CD4-positive, alpha-beta T cell treated with Interferon alpha-2 for 1 hour (primary cell): ENCODE measurements around the gene CD14.
"Not testable (repeated sequence)": the region's sequence is repeated elsewhere in the genome, so short reads cannot be mapped to it uniquely, and the experiment has no call there.

ENCODE experiments used
- DNase-seq, 2 donors: peaks; one replicate each; pipeline ENCODE4 v3.0.0-alpha.2; 2020 to 2022

Gene CD14

GRCh38 chr5:140633021-140633471, at the start of gene CD14:
Gene CD14 (minus strand): TSS chr5:140633175. CDS start chr5:140633071, 104 bp downstream.
- peak; percentile 14 to 72 for DNase-seq

- no peak for DNase-seq
These were observed 46.0 kb upstream of the CD14 start for GRCh38 chr5:140678993-140679392.

GRCh38 chr5:140677947-140678346, 45.0 kb upstream of the CD14 start:
- DNase-seq = no peak

GRCh38 chr5:140674629-140675028, 41.7 kb upstream of the CD14 start:
- no peak for DNase-seq

GRCh38 chr5:140674211-140674610, 41.2 kb upstream of the CD14 start:
- DNase-seq = no peak

GRCh38 chr5:140673187-140673976, 40.4 kb upstream of the CD14 start, which contains the start of gene DND1:
Gene DND1 (minus strand): TSS chr5:140673576. CDS start chr5:140673542, 34 bp downstream.
- no peak for DNase-seq

GRCh38 chr5:140672455-140673186, 39.6 kb upstream of the CD14 start:
- peak; percentile 6 to 17 for DNase-seq

- no peak for DNase-seq
These were observed 38.6 kb upstream of the CD14 start for GRCh38 chr5:140671472-140672125.

- not testable (repeated sequence) for DNase-seq
These were observed 38.1 kb upstream of the CD14 start for GRCh38 chr5:140671035-140671434.

GRCh38 chr5:140664359-140665119, 31.6 kb upstream of the CD14 start, which contains the start of gene WDR55:
Gene WDR55 (plus strand): TSS chr5:140664904. CDS start chr5:140664913, 9 bp downstream.
- peak; percentile 94 for DNase-seq

GRCh38 chr5:140664030-140664358, 31.0 kb upstream of the CD14 start:
- DNase-seq = no peak

GRCh38 chr5:140660371-140660770, 27.4 kb upstream of the CD14 start:
- not testable (repeated sequence) for DNase-seq

- no peak for DNase-seq
These were observed 25.9 kb upstream of the CD14 start for GRCh38 chr5:140658870-140659269.

- DNase-seq = no peak
These were observed 14.1 kb upstream of the CD14 start for GRCh38 chr5:140647042-140647419.

GRCh38 chr5:140642718-140643117, 9.7 kb upstream of the CD14 start:
- DNase-seq = no peak

GRCh38 chr5:140641716-140642115, 8.7 kb upstream of the CD14 start:
- no peak for DNase-seq

GRCh38 chr5:140639148-140639981, 6.4 kb upstream of the CD14 start, which contains the start of gene TMCO6:
Gene TMCO6 (plus strand): TSS chr5:140639451. CDS start chr5:140639528, 77 bp downstream.
- DNase-seq = peak; percentile 97 to 98

GRCh38 chr5:140638898-140639147, 5.8 kb upstream of the CD14 start:
- DNase-seq = not testable (repeated sequence)

- DNase-seq = no peak
These were observed 4.6 kb upstream of the CD14 start for GRCh38 chr5:140637371-140638100.

- no peak for DNase-seq
These were observed 2.6 kb upstream of the CD14 start for GRCh38 chr5:140635291-140636257.
